DMS153 treated with DMSO at 0.1 percent for 48 hours (cell line): ENCODE measurements around the gene RNF168.
"Not testable (repeated sequence)": the region's sequence is repeated elsewhere in the genome, so short reads cannot be mapped to it uniquely, and the experiment has no call there.

ENCODE experiments used
- DNase-seq: peaks from one replicate; lab custom pipeline; 2025; ENCODE audit not compliant: unreplicated experiment; lab: John Stamatoyannopoulos, UW

Gene RNF168, protein sequence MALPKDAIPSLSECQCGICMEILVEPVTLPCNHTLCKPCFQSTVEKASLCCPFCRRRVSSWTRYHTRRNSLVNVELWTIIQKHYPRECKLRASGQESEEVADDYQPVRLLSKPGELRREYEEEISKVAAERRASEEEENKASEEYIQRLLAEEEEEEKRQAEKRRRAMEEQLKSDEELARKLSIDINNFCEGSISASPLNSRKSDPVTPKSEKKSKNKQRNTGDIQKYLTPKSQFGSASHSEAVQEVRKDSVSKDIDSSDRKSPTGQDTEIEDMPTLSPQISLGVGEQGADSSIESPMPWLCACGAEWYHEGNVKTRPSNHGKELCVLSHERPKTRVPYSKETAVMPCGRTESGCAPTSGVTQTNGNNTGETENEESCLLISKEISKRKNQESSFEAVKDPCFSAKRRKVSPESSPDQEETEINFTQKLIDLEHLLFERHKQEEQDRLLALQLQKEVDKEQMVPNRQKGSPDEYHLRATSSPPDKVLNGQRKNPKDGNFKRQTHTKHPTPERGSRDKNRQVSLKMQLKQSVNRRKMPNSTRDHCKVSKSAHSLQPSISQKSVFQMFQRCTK

DNA sequence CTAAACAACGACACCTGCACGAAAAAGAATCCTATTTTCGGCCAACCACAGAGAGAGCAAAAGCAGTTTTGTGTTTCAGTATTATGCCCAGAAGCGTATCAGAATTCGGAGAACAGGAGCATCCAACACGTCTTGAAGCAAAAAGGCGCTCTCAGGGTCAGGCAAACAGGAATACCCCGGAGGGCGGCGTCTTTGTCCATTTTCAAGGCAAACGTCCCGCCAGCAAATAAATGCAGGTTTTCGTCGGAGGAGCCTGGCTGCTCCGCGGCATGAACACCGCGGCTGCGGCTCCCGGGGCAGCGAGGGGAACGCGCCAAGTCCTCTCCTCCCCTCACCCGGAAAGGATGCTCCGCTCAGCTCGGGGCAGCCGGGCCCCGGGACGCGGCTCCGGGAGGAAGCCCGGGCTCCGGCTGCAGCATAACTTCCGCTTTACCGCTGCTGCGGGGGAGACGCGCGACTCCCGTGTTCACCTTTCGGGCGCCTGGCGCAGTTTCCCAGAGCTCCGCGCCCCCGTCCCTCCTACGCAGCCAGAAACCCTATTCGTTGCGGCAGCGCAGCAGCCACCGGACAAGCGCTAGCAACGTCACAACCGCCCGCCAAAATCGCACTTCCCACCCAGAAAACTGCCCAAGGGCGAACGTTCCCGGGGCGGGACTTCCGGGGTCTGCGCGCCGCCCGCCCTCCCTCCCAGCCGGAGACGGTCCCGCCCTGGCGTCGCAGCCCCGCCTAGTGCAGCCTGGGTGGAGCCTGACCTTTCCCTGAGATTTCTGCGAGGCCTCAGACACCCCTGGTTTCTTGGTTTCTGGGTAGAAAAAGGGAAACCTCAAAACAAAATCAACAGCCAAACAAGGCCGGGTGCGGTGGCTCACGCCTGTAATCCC lies at the start of gene RNF168:
RNF168 (minus strand) TSS at position 573 of the 881 bp plus-strand sequence. CDS start 595 bp downstream, outside the sequence.
- DNase-seq: peak; percentile 88

DNA sequence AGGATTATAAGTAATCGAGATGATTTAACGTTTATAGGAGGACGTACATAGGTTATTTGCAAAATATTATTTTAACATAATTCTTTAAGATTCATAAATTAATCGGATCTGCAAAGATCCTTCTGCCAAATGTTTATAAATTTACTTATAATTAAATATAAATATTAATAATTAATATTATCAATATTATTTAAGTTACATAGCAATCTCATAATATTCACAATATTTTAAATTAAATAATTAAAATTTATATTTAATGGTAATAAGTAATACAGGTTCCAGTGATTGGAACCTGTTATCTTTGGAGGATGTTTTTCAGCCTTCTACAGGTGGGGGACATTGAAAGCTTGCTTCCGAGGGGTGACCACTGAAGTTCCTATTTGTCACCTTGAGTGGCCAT lies 48.7 kb upstream of the RNF168 start:
- DNase-seq: no peak

DNA sequence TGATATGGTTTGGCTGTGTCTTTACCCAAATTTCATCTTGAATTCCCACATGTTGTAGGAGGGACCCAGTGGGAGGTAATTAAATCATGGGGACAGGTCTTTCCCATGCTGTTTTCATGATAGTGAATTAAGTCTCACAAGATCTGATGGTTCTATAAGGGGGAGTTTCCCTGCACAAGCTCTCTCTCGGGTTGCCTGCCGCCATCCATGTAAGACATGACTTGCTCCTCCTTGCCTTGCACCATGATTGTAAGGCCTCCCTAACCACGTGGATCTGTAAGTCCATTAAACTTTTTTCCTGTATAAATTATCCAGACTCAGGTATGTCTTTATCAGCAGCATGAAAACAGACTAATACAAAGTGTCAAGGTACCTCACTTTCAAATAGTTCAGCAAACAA lies 46.6 kb upstream of the RNF168 start:
- not testable (repeated sequence) for DNase-seq

DNA sequence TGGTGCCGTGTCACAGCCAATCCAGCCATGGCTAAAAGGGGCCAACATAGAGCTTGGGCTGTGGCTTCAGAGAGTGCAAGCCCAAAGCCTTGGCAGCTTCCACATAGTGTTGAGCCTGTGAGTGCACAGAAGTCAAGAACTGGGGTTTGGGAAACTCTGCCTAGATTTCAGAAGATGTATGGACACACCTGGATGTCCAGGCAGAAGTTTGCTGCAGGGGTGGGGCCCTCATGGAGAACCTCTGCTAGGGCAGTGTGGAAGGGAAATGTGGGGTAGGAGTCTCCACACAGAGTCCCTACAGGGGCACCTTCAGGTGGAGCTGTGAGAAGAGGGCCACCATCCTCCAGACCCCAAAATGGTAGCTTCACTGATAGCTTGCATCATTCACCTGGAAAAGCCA lies 45.7 kb upstream of the RNF168 start:
- DNase-seq: not testable (repeated sequence)

DNA sequence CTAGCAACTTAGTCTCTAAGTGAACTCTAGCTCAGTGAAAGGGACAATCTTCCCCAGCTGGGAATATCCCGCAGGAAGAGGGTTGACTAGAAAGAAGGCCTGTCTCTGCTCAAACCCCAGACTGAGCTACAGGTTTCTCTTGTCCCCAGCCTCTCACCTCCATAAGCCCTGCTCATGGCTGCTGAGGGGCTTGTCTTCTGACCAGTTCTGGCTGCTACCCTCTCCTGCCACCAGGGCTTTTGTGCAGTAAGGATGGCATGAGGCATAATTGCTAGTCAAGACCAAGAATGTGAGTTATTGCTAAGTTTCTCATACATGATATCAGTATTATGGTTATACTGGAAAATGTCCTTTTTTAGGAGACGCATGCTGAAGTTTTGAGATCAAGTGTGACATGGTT lies 43.5 kb upstream of the RNF168 start:
- DNase-seq: no peak

DNA sequence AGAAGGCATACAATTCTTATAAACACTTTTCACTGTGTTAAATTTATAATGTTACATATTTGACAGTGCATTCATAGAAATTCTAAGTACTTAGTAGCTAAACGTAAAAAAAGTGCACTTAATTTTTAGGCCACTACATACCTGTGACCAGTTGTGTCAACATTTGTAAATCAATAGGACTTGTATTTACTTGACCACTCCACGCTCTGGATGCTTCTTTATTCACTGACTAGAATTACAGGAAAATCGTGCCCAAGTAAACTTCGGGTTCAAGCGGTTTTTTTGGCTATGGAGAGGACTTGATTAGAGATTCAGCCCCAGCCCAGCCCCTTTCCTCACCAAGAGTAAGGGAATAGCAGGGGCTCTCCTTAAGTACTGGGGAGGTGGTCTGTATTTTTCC lies 43.0 kb upstream of the RNF168 start:
- DNase-seq: no peak

DNA sequence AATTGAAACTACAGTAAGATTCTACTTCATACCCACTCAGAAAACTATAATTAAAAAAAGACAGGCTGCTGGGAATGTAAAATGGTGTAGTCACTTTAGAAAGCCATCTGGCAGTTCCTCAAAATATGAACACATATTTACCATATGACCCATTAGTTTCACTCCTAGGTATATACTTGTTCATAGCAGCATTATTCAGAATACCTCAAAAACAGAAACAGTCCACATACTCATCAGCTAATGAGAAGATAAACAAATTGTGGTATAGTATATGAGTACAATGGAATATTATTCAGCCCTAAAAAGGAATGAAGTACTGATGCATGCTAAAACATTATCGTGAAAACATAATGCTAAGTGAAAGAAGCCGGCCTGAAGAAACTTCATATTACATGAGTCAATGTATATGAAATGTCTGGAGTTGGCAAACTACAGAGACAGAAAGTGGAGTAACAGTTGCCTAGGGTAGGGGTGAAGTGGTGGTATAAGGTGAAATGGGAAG lies 41.0 kb upstream of the RNF168 start:
- no peak for DNase-seq

DNA sequence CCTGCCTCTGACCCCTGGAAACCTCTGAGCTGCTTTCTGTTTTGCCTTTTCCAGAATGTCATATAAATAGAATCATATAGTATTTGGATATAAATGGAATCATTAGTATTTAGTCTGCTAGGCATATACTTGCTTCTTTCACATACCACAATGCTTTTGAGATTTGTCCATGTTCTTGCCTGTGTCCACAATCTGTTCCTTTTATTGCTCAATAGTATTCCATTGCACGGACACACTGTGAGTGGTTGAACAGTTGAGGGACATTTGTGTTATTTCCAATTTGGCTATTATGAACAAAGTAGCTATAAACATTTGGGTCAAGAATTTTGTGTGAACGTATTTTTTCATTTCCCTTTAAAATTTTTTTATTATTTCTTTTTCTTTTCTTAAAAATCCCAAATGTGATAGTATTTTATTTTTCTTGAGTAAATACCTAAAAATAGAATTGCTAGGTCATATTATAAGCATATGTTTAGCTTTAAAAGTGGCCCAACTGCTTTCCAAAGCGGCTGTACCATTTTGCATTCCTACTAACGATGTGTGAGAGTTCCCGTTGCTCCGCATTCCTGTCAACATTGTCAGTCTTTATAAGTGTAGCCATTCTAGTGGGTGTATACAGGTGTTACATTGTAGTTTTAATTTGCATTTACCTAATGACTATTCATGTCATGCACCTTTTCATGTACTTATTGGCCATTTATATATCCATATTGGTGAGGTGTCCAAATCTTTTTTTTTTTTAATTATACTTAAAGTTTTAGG lies 38.3 kb upstream of the RNF168 start:
- no peak for DNase-seq

DNA sequence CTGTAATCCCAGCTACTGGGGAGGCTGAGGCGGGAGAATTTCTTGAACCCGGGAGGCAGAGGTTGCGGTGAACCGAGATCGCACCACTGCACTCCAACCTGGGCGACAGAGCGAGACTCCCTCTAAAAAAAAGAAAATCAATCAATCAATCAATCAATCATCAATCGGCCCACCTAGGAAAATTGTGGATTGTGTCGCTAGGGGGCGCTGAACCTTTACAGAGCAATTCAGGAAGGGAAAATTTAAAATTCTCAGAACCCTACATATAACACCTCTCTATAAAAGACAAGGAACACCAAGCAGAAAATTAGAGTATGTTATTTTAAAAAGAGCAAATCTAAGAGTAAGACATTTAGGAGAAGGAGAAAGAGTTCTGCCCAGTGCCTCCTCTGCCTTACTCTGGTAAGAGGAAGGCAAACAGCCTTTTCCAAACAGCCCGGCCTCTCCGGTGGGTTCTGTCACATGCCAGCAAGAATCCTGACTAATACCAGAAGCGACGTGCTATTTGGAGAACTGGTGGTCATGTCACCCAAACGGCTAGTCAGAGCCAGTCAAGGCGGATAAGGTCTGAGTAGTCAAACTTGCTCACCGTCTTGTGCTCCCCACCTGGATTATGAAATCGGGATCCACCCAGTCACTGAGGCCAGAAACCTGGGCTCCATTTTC lies 33.9 kb upstream of the RNF168 start:
- no peak for DNase-seq

DNA sequence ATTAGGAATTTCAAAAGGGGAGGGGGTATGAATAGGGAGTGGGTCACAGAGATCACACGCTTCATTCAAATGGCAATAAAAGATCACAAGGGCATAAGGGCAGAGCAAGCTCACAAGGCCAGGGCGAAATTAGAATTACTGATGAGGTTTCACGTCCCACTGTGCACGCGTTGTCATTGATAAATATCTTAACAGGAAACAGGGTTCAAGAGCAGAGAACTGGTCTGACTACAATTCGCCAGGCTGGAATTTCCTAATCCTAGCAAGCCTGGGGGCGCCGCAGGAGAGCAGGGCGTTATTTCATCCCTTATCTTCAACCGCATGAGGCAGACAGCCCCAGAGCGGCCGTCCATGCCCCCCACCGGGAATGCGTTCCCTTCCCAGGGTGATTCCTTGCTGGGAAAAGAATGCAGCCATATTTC lies 29.7 kb upstream of the RNF168 start:
- no peak for DNase-seq

DNA sequence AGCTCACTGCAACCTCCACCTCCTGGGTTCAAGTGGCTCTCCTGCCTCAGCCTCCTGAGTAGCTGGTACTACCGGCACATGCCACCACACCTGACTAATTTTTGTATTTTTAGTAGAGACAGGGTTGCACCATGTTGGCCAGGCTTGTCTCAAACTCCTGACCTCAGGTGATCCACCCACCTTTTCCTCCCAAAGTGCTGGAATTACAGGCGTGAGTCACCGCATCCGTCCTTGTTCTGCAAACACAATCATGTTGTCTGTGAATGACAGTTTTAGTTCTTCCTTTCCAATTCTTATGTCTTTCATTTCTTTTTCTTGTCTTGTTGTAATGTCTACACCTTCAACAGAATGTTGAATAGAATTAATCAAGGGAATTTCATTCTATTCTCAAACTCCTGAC lies 27.9 kb upstream of the RNF168 start:
- DNase-seq: no peak

DNA sequence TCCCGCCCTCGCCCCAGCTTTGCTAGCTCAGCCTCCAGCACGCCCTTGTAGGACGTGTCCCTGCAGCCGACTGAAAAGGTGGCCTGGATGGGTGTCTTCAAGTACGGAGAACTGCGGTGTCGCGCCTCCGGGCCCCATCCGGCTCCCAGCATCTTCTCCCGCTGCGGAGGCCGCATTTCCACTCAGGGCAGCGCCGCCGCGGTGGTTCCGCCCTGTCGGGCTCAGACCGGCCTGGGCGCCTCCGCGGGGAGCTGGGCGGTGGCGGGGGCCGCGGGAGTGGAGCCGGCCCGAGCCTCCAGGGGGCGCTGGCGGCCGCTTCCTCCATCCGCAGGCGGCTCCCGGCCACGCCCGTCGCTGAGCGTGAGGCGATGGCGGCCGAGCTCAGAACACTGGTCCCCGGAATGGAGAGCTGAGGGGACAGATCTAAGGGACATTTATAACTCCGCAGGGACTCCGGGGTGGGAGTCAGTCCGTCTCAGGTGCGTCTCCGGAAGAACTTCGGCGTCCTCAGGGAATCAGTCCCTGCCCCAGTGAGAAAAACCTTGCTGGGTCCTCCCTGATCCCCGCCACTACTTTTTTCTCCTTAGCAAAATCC lies 25.2 kb upstream of the RNF168 start:
- peak; percentile 43 for DNase-seq

DNA sequence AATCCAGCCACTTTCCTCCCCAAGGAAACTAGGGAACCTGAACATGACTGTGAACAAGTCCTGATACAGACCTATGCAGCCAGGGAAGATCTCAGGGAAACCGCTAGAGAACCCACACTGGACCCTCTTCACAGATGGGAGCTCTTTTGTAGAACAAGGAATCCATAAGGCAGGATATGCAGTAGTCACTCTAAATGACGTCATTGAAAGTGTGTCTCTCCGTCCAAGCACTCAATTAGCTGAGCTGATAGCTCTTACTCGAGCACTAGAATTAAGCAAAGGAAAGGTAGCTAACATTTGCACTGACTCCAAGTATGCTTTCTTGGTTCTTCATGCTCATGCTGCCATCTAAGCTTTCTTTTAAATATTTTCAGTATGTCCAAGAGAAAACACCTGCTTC lies 21.6 kb upstream of the RNF168 start:
- DNase-seq: no peak

DNA sequence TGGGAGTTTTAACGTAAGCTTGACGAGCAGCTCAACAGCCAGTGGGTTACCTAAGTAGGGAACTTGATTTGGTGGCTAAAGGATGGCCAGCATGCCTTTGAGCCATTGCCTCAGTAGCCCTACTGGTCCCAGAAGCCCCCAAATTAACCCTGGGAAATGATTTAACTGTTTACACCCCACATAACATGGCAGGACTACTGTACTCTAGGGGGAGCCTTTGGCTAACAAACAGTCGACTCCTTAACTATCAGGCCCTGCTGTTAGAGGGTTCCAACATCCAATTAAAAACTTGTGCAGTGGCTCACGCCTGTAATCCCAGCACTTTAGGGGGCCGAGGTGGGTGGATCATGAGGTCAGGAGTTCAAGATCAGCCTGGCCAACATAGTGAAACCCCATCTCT lies 21.0 kb upstream of the RNF168 start:
- DNase-seq: no peak

DNA sequence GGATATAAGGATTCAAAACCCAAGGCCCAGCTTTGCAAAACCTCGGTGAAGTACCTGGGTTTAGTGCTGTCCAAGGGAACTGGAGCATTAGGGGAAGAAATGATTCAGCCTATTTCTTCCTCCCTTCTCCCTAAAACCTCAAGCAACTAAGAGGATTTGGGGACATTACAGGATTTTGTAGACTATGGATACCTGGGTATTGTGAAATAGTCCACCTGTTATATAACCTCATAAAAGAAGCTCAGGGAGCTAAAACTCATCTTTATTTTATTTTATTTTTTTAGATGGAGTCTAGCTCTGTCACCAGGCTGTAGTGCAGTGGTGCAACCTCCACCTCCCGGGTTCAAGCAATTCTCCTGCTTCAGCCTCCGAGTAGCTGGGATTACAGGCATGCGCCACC lies 20.3 kb upstream of the RNF168 start:
- DNase-seq: no peak

DNA sequence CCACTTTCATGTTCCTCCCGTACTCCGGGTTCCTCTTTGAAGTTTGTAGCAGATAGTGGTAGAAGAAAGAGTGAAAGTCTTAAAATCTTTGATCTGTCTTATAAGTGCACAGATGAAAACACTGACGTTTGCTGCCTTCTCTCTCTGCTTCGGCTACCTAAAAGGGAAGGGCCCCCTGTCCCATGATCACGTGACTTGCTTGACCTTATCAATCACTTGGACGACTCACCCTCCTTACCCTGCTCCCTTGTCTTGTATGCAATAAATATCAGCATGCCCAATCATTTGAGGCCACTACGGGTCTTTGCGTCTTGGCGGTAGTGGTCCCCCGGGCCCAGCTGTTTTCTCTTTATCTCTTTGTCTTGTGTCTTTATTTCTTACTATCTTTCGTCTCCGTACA lies 17.7 kb upstream of the RNF168 start:
- not testable (repeated sequence) for DNase-seq

DNA sequence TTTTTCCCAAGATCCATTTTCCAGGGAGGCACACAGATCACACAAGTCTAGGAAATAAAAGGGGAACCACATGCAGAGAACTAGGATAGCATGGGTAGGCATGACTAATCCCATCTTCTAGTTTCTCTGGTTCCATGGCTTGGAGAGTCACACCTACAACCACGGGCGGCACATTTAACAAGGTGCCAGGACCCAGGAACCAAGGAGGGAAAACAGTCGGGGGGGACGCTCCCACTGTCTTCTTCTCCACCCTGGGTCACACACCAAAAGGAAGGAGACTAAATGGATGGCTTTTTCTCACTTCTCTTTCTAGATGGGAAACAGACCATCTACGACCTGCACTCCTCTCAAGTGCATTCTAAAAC lies 16.1 kb upstream of the RNF168 start:
- DNase-seq: no peak

DNA sequence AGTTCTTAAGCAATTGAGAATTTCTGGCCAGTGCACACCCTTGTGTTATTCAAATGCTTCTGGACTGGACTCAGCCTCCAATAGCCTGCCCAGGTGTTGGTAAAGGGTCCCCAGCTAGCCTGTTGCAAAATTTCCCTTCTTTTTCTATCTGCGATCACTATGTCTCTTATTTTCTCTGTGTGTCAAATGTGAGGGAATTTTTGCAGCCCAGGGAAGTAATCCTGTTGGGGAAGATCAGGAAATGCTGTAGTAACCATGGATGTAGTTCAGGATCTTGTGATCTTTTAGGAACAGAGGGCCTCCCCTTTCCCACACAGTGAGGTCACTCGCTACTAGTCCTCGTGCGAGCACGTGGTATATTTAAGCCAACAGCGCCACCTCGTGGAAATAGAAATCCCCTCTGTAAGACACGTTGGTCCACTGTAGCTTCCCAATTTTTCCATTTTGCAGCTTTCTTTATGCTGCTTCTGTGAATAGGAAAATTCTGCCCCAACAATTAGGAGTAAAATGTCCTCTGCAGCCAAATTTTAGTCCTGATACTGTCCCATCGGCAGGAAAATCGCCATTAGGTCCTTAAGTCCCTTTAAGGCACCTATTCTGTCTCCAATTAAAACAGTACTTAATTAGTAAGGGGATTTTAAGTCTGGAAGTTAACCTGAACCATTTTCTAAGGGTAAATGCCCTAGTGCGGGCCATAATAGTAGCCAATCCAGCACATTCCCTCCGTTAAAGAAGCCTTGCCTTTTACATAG lies 15.6 kb upstream of the RNF168 start:
- DNase-seq: peak; percentile 47

DNA sequence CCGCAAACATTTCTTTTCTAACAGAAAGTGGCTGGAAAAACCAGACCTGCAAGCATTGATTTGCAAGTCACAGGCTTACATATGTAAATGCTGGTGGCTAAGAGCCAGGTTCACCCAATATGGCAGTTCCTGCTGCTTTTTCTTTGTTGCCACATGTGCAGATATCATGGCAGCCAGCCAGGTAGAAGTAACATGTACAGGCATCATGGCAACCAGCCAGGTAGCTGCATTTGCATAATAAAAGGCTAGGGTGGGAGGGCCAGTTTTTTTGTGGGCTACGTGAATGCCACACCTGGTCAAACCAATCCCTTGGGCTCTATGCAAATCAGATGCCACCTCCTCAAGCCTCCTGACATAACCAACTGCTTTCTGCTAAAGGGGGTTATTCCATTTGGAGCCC lies 14.4 kb upstream of the RNF168 start:
- no peak for DNase-seq
